ENCODE measurements around the gene TCERG1L.

Gene TCERG1L

DNA sequence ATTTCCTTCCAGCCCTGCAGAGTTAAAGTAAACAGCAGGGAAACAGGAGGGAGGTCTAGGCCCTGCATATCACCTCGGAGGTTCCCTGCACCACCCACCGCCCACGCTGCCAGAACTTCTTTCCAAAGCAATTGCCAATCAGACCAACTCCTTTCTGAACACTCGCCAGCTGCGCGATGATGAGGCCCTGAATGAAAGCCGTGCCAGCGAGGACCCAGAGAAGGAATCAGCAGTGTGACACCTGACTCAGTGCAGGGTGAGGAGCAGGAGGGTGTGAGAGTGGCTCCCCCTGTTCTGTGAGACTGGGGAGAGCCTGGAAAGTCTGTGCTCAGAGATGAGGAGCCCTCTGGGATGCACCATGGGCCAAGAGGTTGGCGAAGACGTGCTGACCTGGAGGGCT, 3.3 kb upstream of the TCERG1L start:
- no peak for DNase-seq

DNA sequence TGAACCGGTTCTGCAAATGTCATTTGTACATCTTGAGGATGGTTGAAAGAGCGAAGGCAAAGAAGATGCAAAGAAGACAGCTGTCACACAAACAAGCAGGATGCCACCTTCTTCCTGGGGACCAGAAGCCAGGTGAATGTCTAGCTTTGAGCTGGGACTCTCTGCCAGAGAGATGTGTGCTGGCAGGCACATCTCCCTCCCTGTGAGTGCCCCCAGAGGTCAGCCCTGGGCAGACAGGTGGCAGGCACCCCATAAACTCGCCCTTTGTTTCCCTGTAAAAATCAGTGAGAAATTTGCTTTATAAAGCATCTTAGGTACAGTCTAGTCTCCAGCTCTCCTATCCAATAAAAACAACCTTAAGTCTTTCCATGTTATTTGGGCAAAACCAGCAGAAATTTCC, 2.6 kb upstream of the TCERG1L start:
- no peak for DNase-seq

DNA sequence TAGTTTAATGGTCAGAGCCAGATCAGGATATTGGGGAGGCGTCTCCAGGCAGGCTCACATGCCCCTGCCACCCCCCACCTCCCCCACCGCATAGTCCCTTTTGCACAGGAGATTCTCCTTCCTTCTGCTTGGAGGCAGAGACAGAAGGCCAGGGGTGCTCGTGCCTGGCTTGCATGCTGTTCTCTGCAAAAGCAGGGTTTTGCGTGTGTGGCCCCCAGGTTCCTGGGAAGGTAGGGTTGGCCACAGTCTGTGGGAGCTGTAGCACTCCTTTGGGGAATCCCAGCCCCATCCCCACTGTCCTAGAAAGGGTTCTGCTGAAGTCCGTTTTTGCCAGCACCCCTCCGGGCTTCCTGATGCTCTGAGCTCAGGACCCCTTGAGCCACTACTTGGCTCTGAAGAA, 1.9 kb upstream of the TCERG1L start:
- no peak for DNase-seq

DNA sequence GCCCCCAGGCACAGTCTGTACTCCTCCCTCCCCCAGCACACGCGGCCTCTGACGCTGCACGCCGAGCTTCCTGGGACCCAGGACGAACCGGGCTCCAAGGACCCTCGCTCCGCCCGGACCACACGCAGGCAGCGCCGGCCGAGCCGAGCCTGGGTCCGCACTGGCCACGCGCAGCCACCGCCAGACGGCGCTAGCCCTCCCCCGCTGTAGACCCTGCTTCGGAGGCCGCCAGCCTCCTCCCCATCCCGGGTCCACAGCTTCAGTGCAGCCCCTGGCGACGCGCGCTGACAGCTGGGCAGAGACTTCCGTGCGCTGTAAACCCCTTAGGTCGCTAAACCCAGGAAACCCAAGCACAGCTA, 936 bp upstream of the TCERG1L start:
- no peak for DNase-seq

DNA sequence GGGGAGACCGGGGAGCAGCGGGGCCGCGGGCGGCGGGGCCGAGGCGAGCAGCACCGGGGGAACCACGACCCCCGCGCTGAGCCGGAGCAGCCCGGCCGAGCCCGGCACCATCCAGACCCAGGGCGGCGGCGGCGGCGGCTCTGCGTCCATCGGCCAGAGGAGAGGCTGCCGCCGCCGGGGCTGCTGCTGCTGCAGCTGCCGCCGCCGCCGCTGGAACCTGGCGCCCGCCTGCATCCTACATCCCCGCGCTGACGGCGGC, 190 bp downstream of the TCERG1L start:
- no peak for DNase-seq

DNA sequence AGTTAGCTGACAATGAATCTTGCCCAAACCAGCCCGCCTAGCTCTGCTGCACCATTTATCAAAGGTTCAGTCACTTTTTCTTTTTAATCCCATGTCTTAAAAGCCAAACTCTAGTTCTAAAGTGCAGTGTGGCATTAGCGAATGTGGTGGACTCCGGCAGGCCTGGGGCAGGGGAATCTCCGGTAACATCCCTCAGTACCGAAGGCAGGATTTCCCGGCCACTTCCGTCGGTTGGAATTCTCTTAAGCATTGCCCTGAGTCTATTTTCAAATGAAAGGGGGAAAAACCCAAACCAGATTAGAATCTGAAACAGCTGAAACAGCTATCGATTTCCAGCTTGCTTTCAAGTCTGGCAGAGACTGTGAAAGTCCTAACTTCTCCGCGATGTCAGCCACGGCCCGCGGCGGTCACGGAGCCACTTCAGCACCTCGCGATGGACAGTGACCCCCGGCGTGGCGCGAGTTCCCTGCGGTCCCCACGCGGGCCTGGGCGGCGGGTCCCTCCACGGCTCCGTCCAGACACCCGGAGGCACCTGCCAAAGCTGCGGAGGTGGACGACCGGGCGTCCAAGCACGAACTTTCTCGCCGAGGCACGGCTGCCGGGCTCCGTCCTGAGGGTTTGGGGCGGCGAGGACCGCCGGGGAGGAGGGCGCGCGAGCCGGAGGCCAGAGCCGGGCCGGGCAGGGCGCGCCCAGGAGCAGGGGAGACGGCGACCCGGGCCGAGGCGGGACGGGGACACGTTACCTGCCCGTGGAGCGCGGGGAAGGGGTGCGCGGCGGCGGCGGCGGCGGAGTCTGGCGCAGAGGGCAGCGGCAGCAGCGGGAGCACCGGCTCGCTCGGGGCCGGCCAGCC, 745 bp downstream of the TCERG1L start:
- DNase-seq = no peak

DNA sequence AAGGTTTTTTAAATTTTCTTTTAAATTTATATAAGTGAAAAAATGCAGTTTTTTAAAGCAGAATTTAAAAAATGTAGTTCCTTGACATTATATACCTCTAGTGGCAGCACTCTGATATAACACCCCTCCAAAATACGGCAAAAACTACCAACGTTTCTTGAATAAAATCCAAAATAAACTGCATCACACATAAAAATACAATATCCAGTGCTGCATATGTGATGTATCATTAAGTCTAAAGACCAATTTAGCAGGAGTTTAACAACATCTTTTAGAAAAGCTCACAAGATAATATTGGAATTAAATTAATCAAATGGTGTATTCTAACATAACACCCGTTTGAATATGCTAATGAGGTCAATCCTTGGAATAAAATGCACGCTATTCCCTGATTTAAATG, 1.4 kb downstream of the TCERG1L start:
- no peak for DNase-seq

DNA sequence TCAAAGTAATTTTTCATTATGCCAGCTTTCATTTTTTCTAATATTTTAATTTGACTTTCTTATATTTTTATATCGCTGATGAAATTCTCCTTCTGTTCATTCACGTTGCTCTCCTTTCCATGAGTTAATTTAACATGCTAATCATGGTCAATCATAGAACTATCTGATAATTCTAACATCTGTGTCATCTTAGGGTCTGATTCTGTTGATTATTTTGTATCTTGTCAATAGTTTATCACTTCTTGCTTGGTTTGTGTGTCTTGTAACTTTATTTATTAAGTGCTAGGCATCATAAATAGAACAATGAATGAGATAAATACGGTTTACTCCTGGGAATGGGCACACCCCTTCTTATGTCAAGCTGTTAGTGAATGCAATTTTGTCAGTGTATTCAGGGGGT, 11.0 kb downstream of the TCERG1L start:
- no peak for DNase-seq

DNA sequence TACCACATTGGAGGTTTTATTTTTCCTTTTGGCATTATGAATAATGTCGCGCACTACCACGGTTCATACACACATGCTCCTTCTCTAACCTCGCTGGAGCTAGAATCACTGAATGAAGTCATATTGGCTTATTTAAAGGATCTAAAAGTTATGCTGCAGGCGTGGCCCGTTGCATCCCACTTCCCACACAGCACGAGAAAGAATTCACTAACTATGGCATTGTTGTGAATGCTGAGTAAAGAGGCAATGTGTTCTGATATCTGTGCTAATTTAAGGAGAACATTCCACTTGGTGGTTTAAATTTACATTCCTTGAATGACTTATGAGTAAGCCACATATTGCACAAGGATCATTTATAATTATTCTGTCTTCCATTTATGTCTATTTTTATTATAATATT, 20.7 kb downstream of the TCERG1L start:
- DNase-seq = no peak

DNA sequence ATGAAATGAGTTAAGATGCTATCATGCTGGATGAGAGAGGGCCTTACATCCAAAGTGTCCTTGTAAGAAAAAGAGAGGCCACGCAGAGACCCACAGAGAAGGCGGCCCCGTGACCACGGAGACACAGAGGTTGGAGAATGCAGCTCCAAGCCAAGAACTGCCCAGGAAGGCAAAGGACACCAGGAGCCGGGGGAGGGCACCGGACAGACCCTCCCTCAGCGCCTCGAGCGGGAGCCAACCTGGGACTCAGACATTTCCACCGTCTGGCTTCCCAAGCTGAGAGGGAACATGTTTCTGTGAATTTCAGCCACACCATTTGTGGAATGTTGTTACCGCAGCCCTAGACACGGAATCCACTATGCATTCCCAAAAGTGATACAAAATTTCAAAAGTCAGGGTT, 22.9 kb downstream of the TCERG1L start:
- no peak for DNase-seq

DNA sequence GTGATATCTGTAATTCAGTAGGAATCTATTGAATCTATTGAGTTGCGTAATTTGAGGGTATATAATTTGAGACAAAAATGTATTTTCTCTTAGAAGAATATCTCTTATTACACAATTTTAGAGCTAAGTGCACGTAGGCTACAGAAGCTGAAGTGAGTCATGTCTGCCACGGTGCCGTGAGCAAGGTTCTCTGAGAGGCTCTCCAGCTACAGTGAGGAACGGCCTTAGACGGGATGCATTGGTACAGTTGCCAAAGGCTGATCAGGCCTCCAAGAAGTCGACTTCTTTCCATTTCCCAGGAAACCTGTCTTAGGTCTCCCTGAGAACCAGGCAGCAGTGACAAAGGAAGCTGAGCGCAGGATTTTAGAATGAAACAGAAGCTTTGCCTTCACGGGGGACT, 28.6 kb downstream of the TCERG1L start:
- DNase-seq = no peak

DNA sequence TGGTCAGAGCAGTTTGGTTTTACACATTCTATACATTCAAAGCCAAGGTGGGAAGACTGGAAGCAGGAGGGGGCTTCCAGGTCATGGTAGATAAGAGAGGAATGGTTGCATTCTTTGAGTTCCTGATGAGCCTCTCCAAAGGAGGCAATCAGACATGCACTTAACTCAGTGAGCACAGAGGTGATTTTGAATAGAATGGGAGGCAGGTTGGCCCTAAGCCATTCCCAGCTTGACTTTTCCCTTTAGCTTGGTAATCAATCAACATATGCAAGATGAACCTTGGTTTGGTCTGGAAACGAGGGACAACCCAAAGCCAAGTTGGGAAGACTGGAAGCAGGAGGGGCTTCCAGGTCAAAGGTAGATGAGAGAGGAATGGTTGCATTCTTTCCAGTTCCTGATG, 31.4 kb downstream of the TCERG1L start:
- no peak for DNase-seq

DNA sequence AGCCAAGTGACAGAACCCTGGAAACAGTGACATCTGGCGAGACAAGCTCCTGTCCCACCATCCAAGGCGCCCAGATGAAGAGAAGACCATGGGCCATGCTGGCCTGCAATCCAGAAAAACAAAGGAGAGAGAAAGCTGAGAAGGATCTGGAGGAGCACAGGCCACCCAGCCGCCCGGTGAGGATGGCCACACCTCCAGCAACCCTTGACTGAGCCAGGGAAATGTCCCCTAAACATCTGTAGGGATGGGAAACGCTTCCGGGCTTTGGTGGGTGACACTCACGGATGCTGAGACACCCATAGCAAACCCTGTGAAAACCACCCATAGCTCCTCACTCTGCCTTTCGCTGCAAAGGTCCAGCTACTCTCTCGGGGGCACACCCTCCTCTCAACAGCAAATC, 32.0 kb downstream of the TCERG1L start:
- DNase-seq = no peak

DNA sequence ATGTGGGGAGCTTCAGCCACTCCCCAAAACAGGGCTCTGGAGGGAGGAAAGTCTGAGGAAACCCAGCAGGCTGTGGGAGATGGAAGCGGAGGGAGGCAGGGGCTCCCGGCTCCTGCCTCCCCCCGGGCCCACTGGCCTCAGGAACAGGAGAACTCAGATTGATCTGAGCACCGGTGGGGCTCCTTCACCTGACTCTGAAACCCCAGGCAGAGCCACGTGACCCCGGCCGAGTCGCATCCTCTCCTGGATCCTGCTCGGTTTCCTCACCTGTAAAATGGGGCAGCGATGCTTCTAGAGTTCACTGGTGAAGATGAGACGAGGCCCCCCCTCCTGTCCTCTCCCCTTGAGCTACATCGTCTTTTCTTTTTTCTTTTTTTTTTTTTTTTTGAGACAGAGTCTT, 33.6 kb downstream of the TCERG1L start:
- DNase-seq = no peak

DNA sequence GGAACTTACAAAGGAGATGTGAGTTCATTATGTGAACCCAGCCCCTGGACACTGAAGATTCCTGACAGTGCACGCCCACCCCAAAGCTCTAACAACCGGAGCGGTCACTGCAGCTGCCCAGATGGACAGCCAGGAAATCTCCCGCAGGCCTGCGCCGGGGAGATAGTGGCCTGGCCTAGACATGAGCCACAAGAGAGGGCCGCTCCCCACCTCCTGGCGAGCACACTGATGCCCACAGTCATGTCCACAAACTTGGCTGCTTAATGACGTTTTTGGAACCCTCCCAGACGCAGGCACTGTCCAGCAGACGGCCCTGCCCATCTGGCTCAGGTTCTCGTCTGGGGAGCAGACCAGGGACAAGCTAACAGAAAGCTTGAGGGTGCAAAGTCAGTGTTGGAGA, 34.2 kb downstream of the TCERG1L start:
- DNase-seq = no peak

DNA sequence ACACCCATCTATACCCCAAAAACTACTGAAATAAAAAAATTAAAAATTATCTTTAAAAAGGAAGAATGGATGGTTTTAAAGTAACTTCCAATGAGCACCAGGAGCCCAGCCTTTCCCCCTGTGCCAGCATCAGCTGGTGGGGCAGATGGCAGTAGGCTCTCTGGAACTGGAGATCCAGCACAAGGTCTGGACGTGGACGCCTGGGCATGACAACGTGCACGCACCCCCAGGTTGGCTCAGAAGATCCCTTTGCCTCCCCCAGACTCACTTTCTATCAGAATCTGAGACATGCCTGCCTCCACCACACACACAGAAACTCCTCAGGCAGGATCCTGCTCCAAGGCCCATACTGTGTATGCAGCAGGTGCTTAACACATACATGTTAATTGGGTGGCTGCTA, 35.8 kb downstream of the TCERG1L start:
- DNase-seq = no peak

DNA sequence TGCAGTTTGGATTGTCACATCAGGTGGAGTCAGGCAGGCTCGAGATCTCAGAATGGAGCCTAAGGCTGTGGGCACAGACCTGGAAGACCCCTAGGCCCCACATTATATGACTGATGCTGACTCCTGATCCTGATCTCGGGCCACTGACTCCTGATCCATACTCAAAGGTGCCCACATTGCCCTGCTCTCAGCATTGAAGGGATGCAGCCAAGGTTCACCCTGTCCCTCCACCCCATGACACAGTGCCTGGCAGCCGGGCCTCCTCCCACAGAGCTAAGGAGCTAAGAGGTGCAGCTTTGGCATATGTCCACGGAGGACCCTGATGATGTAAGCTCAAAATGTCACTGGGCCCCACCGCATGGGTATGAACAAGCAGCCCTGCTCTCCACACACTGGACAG, 36.6 kb downstream of the TCERG1L start:
- no peak for DNase-seq

DNA sequence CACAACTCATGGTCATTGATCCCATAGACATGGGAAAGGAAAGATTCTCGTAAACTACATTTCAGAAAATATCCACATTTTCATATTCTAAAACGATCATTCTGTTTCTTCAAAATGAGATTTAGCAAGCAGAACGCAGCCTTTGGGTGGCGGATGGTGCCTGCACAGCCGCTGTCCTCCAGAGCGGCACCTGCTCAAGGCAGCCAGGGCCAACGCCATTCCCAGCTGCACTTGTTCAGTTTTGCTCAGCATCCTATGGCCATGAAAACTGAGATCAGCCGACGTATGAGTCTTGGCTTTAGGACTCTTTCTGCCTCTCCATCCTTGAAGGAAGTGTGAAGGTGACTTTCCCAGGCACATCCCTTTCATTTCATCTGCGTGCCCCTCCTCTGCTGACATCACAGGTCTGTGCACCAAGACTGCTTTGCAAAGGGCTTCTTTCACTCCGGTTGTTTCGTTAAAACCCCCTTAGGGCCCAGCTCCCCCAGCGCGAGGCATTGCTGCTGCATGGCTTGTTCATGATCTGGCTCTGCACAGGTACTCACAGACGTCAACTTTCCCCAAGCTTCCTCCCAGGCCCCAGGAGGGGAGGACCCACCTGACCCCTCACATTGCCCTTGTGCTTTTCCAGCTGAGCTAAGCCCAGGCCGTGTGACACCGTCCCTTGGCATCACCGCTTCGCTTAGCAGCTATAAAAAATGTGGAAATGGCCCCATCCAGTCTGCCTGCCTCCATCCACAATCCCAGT, 37.2 kb downstream of the TCERG1L start:
- DNase-seq = no peak

DNA sequence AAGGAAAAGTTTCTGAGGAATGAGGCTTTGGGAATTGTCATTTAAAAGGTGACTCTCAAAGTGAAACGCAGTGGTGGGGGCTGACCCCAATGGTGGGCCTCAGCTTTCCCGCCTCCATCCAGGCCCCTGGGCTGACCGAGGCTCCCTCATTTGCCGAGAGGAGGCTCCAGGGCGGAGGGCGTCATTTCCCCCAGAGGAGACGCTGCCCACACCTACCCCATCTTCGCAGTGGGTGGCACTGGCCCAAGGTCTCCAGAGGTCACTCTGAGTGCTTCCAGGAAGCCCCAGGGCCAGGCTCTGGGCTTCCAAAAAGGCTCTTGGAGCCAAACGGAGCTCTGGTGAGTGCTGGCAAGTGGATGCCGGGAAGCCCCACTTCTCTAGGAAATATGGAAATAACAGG, 38.0 kb downstream of the TCERG1L start:
- no peak for DNase-seq

DNA sequence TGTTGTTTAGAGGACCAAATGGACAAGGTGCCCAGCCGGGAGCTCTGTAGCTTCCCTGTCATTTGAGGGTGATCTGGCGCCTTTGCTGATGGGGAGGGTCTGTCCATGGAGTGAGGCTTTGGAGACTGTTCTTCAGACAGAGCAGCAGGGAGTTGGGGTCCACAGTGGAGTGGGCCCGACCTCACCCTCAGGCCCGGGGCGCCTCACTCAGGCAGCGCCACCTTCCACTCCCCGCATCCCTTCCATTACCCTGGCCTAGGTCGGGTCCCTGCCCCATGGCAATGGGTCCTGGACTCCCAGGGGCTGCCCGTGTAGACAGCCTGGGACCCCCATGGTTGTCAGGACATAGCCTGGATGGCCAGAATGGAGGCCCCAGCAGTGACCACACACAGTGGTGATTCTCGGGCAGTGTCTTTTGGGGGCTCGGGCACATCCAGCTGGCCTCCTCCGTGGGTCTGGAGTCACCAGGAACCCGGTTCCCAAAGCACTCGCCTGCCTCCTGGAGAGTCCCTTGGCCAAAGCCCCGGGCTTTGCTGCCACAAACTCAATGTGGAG, 38.5 kb downstream of the TCERG1L start:
- no peak for DNase-seq

DNA sequence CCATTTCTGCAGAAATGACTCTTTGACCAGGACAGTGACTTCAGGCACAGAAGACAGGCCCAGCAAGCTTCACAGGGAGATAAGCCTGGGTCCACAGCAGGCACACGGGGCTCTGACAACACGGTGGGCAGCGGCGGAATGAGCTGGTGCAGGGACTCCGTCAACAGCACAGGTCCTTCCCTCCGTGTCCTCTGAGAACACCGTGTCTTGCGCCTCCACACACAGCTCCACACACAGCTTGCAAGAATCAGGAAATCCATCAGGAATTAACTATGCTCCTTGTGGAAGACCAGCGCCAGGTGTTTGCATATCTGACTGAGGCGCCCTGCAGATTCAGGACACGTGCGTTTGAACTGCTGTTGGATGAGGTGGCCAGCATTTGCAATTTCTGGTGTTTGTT, 39.6 kb downstream of the TCERG1L start:
- no peak for DNase-seq

DNA sequence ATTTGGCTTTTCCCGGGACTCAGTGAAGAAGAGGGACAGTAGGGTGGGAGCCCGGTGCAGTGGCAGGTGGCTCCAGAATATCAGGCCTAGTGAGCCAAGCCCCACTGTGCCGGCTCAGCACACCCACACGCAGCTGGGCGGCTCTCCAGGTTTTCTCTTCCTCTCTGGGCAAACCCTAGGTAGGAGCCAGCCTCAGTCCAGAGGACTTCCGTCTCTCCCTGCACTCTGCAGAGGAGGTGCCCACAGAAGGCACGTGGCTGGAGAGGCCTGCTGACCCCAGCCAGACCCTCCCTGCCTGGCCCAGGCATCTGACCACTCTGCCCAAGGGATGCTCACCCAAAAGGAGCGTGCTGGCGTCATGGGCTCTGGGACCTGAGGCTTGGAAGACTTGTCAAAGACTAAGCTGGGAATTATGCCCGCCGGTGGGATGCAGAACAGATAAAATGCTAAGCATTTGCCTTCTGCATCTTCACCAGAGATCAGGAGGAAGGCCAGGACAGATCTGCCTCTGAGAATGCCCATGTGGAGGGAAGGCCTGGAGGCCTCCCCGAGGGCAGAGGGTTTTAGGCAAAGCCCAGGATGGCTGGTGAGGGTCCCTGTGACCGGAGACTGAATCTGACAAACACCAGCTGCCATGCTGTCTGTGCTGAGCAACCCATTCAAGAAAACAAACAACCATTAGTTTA, 40.2 kb downstream of the TCERG1L start:
- no peak for DNase-seq

DNA sequence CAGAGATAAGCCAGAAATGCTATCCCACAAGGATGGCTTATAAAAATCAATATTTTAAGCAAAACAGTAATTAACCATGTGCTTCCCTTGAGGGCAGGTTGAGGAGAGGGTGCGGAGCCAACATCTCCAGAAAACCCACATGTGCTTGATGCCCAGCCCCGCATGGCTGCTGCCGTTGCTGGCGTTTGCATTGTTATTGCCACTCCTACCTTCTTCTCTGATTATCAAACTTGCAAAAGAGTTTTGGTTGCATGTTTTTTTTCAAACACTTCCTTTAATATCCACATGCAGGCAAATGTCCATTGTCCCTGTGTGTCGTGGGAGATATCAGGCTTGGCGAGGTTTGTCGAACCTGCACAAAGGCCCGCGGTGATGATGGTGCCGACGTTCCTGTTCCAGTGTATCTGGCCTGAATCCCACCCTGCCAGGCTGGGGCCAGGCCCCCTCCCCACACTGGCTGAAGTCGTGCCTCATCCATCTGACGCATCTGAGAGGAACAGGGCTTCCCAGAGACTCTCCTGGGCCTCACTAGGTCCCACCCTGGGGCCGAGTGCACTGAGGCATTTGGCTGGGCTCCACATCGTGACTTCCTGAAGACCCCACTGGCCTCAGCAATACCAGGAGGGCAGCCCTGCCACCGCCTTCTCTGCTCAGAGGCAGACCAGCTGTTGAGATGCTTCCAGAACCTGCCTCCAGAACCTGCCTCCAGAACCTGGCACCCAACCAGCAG, 40.9 kb downstream of the TCERG1L start:
- DNase-seq = no peak

All from activated CD4-positive, alpha-beta T cell treated with anti-CD3 and anti-CD28 coated beads for 1 hour (primary cell).